GM12878 (cell line): ENCODE results near the gene NCKAP5.

Experiments used
- CHD1 ChIP-seq: IDR thresholded peaks from 2 replicates; pipeline ENCODE4 v1.6.1; 2012; ENCODE audit warnings: low read depth, low read length, improper control_type of control experiment
- EZH2 ChIP-seq: IDR thresholded peaks from 2 replicates; pipeline ENCODE4 v1.6.1; 2012; ENCODE audit warnings: low read depth, mild to moderate bottlenecking, control low read depth, inconsistent platforms, low read length, borderline replicate concordance; ENCODE audit not compliant: control insufficient read depth
- HDAC6 ChIP-seq: fragments of 200-600 bp; sonication (generic); IDR thresholded peaks from one replicate; pipeline ENCODE4 v1.8.0; 2017; ENCODE audit warnings: antibody characterized with exemption; ENCODE audit not compliant: unreplicated experiment
- POLR2A ChIP-seq: IDR thresholded peaks from 2 replicates; pipeline ENCODE4 v1.6.1; 2011; ENCODE audit warnings: low read depth, mild to moderate bottlenecking, low read length
- TARDBP ChIP-seq: IDR thresholded peaks from 2 replicates; pipeline ENCODE4 v1.6.1; 2016; ENCODE audit warnings: borderline replicate concordance
- ZNF384 ChIP-seq: IDR thresholded peaks from 2 replicates; pipeline ENCODE4 v1.6.1; 2012; ENCODE audit warnings: low read depth, mild to moderate bottlenecking, low read length, improper control_type of control experiment, borderline replicate concordance
- TF ChIP-seq, protein P1 (sequence below): IDR thresholded peaks from 2 replicates; pipeline ENCODE4 v1.6.1; 2011; ENCODE audit warnings: low read depth, low read length, improper control_type of control experiment, borderline replicate concordance
- TF ChIP-seq, protein P2 (sequence below), 3 experiments: IDR thresholded peaks in 2 of 3; conservative IDR thresholded peaks in 1 of 3; 2 replicates each; pipeline ENCODE4 v1.5.1; 2011; ENCODE audit warnings: low read depth in 3 of 3, low read length in 3 of 3, mild to moderate bottlenecking in 3 of 3, control low read depth in 2 of 3, moderate library complexity in 2 of 3, inconsistent platforms in 1 of 3, mixed read lengths in 1 of 3; ENCODE audit not compliant: control insufficient read depth in 2 of 3, insufficient read depth in 1 of 3; ENCODE audit errors: extremely low read depth in 1 of 3

DNA sequence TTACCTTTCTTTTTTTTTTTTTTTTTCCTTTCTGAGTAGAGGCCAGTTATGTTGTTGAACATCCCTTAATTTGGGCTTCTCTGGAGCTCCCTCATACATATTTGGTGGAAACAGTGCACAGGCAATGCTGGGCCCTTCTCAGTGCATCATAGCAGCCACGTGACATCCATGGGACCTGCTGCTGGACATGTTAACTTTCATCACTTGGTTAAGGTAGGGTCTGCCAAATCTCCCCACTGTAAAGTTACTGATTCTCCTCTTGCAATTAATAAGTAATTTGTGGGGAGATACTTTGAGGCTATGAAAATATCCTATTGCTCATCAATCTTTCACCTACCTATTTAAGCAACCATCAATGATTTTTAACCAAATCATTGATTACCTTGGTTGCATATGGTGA is 686.7 kb downstream of the NCKAP5 start:
- TF ChIP-seq, protein P1, sequence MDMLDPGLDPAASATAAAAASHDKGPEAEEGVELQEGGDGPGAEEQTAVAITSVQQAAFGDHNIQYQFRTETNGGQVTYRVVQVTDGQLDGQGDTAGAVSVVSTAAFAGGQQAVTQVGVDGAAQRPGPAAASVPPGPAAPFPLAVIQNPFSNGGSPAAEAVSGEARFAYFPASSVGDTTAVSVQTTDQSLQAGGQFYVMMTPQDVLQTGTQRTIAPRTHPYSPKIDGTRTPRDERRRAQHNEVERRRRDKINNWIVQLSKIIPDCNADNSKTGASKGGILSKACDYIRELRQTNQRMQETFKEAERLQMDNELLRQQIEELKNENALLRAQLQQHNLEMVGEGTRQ = no peak
- TF ChIP-seq, protein P2, sequence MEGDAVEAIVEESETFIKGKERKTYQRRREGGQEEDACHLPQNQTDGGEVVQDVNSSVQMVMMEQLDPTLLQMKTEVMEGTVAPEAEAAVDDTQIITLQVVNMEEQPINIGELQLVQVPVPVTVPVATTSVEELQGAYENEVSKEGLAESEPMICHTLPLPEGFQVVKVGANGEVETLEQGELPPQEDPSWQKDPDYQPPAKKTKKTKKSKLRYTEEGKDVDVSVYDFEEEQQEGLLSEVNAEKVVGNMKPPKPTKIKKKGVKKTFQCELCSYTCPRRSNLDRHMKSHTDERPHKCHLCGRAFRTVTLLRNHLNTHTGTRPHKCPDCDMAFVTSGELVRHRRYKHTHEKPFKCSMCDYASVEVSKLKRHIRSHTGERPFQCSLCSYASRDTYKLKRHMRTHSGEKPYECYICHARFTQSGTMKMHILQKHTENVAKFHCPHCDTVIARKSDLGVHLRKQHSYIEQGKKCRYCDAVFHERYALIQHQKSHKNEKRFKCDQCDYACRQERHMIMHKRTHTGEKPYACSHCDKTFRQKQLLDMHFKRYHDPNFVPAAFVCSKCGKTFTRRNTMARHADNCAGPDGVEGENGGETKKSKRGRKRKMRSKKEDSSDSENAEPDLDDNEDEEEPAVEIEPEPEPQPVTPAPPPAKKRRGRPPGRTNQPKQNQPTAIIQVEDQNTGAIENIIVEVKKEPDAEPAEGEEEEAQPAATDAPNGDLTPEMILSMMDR (IDR thresholded peaks at IDR 0.05 in 2 of 3, conservative IDR thresholded peaks at IDR 0.05 in 1 of 3; ENCODE audit: control insufficient read depth in 2 of 3, extremely low read depth in 1 of 3, insufficient read depth in 1 of 3, low read depth in 3 of 3, low read length in 3 of 3) = no peak
- no peak for TF ChIP-seq ZNF384
- TF ChIP-seq TARDBP = no peak
- no peak for TF ChIP-seq EZH2
- TF ChIP-seq CHD1 = no peak
- no peak for TF ChIP-seq HDAC6
- no peak for TF ChIP-seq POLR2A
